ENCODE measurements around the gene PCDHGB3.

The PCDHGB3 gene

DNA sequence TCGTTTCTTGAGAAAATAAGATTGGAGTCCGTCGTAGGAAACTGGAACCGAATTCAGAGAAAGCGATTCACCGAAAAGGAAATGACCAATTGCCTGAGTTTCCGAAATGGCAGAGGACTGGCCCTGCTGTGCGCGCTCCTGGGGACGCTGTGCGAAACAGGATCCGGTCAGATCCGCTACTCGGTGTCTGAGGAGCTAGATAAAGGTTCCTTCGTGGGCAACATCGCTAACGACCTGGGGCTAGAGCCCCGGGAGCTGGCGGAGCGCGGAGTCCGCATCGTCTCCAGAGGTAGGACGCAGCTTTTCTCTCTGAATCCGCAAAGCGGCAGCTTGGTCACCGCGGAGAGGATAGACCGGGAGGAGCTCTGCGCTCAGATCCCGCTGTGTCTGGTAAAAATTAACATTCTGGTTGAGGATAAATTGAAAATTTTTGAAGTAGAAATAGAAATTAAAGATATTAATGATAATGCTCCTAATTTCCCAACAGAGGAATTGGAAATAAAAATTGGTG is 26.0 kb upstream of the PCDHGB3 start:
- no peak for TF ChIP-seq SIN3A (IDR thresholded peaks at IDR 0.05; ENCODE audit: borderline replicate concordance, insufficient read depth, low read length)
- TF ChIP-seq TAF1 (IDR thresholded peaks at IDR 0.05; ENCODE audit: borderline replicate concordance, insufficient read depth, low read length), result no peak
- no peak for TF ChIP-seq REST (IDR thresholded peaks at IDR 0.05; ENCODE audit: insufficient read depth in 1 of 2, low read depth in 2 of 2, low read length in 2 of 2)

DNA sequence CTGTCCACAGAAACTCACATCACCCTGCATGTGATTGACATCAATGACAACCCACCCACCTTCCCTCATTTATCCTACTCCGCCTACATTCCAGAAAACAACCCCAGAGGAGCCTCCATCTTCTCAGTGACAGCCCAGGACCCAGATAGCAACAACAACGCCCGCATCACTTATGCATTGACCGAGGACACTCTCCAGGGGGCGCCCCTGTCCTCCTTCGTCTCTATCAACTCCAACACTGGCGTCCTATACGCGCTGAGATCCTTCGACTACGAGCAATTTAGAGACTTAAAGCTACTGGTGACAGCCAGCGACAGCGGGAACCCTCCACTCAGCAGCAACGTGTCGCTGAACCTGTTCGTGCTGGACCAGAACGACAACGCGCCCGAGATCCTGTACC is 24.7 kb upstream of the PCDHGB3 start:
- TF ChIP-seq SIN3A (IDR thresholded peaks at IDR 0.05; ENCODE audit: borderline replicate concordance, insufficient read depth, low read length) (no peak), FOXP2 (optimal IDR thresholded peaks at IDR 0.05; ENCODE audit: borderline replicate concordance, extremely low read depth, extremely low read length, insufficient read depth) (no peak), REST (IDR thresholded peaks at IDR 0.05; ENCODE audit: insufficient read depth in 1 of 2, low read depth in 2 of 2, low read length in 2 of 2) (no peak), POLR2AphosphoS5 (IDR thresholded peaks at IDR 0.05; ENCODE audit: low read depth, low read length) (no peak), TAF1 (IDR thresholded peaks at IDR 0.05; ENCODE audit: borderline replicate concordance, insufficient read depth, low read length) (no peak)

- peak; percentile 51; the same call in 1 of the 2 replicates for TF ChIP-seq POLR2AphosphoS5 (IDR thresholded peaks at IDR 0.05; ENCODE audit: low read depth, low read length)
- TF ChIP-seq FOXP2 (optimal IDR thresholded peaks at IDR 0.05; ENCODE audit: borderline replicate concordance, extremely low read depth, extremely low read length, insufficient read depth), result no peak
- no peak for TF ChIP-seq REST (IDR thresholded peaks at IDR 0.05; ENCODE audit: insufficient read depth in 1 of 2, low read depth in 2 of 2, low read length in 2 of 2)
Measured at GRCh38 chr5:141349917-141350619, 20.0 kb upstream of the PCDHGB3 start, which contains the start of gene PCDHGB1. Gene PCDHGB1 (plus strand): TSS chr5:141350099. CDS start chr5:141350261, 162 bp downstream.

DNA sequence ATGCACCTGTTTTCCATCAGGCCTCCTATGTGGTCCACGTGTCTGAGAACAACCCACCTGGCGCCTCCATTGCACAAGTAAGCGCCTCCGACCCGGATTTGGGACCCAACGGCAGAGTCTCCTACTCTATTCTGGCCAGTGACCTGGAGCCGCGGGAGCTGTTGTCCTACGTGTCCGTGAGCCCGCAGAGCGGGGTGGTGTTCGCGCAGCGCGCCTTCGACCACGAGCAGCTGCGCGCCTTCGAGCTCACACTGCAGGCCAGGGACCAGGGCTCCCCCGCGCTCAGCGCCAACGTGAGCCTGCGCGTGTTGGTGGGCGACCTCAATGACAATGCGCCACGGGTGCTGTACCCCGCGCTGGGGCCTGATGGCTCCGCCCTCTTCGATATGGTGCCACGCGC is 18.5 kb upstream of the PCDHGB3 start:
- TF ChIP-seq FOXP2 (optimal IDR thresholded peaks at IDR 0.05; ENCODE audit: borderline replicate concordance, extremely low read depth, extremely low read length, insufficient read depth) (no peak), SIN3A (IDR thresholded peaks at IDR 0.05; ENCODE audit: borderline replicate concordance, insufficient read depth, low read length) (no peak), TAF1 (IDR thresholded peaks at IDR 0.05; ENCODE audit: borderline replicate concordance, insufficient read depth, low read length) (no peak), POLR2AphosphoS5 (IDR thresholded peaks at IDR 0.05; ENCODE audit: low read depth, low read length) (no peak), REST (IDR thresholded peaks at IDR 0.05; ENCODE audit: insufficient read depth in 1 of 2, low read depth in 2 of 2, low read length in 2 of 2) (no peak)

Data from PFSK-1 (cell line).